Mucosa of rectum (tissue), 2 donors: ENCODE results near the gene KCNJ13.

Source experiments
- H3K27ac ChIP-seq, 2 donors: one replicate each; pipeline ENCODE4 v1.7.0; 2013; ENCODE audit warnings: inconsistent platforms in 2 of 2, low read depth in 2 of 2, low read length in 2 of 2
- H3K27me3 ChIP-seq, 2 donors: one replicate each; pipeline ENCODE4 v1.7.0; 2013; ENCODE audit warnings: low read length in 2 of 2; ENCODE audit not compliant: control insufficient read depth in 2 of 2, insufficient read depth in 2 of 2
- H3K36me3 ChIP-seq, 2 donors: one replicate each; pipeline ENCODE4 v1.7.0; 2013; ENCODE audit warnings: low read length in 2 of 2; ENCODE audit not compliant: control insufficient read depth in 2 of 2, insufficient read depth in 2 of 2
- H3K4me1 ChIP-seq, 2 donors: one replicate each; pipeline ENCODE4 v1.7.0; 2013; ENCODE audit warnings: low read length in 2 of 2, mild to moderate bottlenecking in 1 of 2; ENCODE audit not compliant: control insufficient read depth in 2 of 2, insufficient read depth in 2 of 2
- H3K4me3 ChIP-seq, 2 donors: one replicate each; pipeline ENCODE4 v1.7.0; 2013; ENCODE audit warnings: low read length in 2 of 2
- H3K9ac ChIP-seq, 2 donors: one replicate each; pipeline ENCODE4 v1.7.0; 2013; ENCODE audit warnings: low read length in 2 of 2, low read depth in 1 of 2, mild to moderate bottlenecking in 1 of 2
- H3K9me3 ChIP-seq, 2 donors: one replicate each; pipeline ENCODE4 v1.7.0; 2013; ENCODE audit warnings: low read length in 2 of 2; ENCODE audit not compliant: control insufficient read depth in 2 of 2
- donor health status: healthy.
- donor health status: Normal muscosa, but diverticular disease.

Gene KCNJ13

GRCh38 chr2:232772531-232772930 is 3.8 kb downstream of the KCNJ13 start:
- Histone ChIP-seq H3K27ac (no peak overlapping the region), H3K27me3 (no peaks in the 10 kb centered on the region), H3K36me3 (peaks cover 23 to 26% of the 10 kb centered on the region in 2 donors)

GRCh38 chr2:232771870-232772269 is 4.5 kb downstream of the KCNJ13 start:
- Histone ChIP-seq H3K9me3 (no peaks in the 10 kb centered on the region), H3K27ac (no peak overlapping the region), H3K36me3 (peaks cover 23 to 30% of the 10 kb centered on the region in 2 donors)

More at GRCh38 chr2:232772531-232772930, 3.8 kb downstream of the KCNJ13 start:
- Histone ChIP-seq H3K4me3 (no peak overlapping the region), H3K4me1 (no peaks in the 10 kb centered on the region), H3K9ac (no peak overlapping the region), H3K9me3 (no peaks in the 10 kb centered on the region)

GRCh38 chr2:232770207-232770606 is 6.2 kb downstream of the KCNJ13 start:
- Histone ChIP-seq H3K27ac (no peak overlapping the region), H3K9ac (no peak overlapping the region), H3K4me1 (no peaks in the 10 kb centered on the region), H3K4me3 (no peak overlapping the region), H3K9me3 (no peaks in the 10 kb centered on the region), H3K27me3 (no peaks in the 10 kb centered on the region), H3K36me3 (peaks cover 23 to 36% of the 10 kb centered on the region in 2 donors)

More at GRCh38 chr2:232771870-232772269, 4.5 kb downstream of the KCNJ13 start:
- Histone ChIP-seq H3K4me1 (no peaks in the 10 kb centered on the region), H3K9ac (no peak overlapping the region), H3K4me3 (no peak overlapping the region), H3K27me3 (no peaks in the 10 kb centered on the region)

- Histone ChIP-seq H3K27ac (no peak overlapping the region), H3K4me1 (no peaks in the 10 kb centered on the region), H3K9me3 (no peaks in the 10 kb centered on the region), H3K9ac (no peak overlapping the region), H3K36me3 (peaks cover 39 to 51% of the 10 kb centered on the region in 2 donors), H3K27me3 (no peaks in the 10 kb centered on the region), H3K4me3 (no peak overlapping the region)
These were observed 8.5 kb downstream of the KCNJ13 start for GRCh38 chr2:232767866-232768265.

GRCh38 chr2:232761301-232761907 is 15.0 kb downstream of the KCNJ13 start:
- no peaks in the 10 kb centered on the region for H3K27me3 ChIP-seq
- no peak overlapping the region for H3K9ac ChIP-seq
- H3K9me3 ChIP-seq = no peaks in the 10 kb centered on the region
- H3K36me3 ChIP-seq = peaks cover 48 to 58% of the 10 kb centered on the region in 2 donors
- no peak overlapping the region for H3K27ac ChIP-seq
- H3K4me3 ChIP-seq = no peak overlapping the region
- H3K4me1 ChIP-seq = no peaks in the 10 kb centered on the region

GRCh38 chr2:232757905-232758304 is 18.5 kb downstream of the KCNJ13 start:
- no peaks in the 10 kb centered on the region for H3K27me3 ChIP-seq

GRCh38 chr2:232750135-232750671 is 26.2 kb downstream of the KCNJ13 start:
- Histone ChIP-seq H3K9ac (no peak overlapping the region), H3K4me3 (no peak overlapping the region), H3K27me3 (no peaks in the 10 kb centered on the region), H3K9me3 (no peaks in the 10 kb centered on the region), H3K27ac (no peak overlapping the region), H3K36me3 (peaks cover 33 to 42% of the 10 kb centered on the region in 2 donors), H3K4me1 (peaks cover 0 to 4% of the 10 kb centered on the region in 2 donors)

More at GRCh38 chr2:232757905-232758304, 18.5 kb downstream of the KCNJ13 start:
- Histone ChIP-seq H3K9ac (no peak overlapping the region), H3K4me3 (no peak overlapping the region), H3K4me1 (no peaks in the 10 kb centered on the region), H3K9me3 (no peaks in the 10 kb centered on the region), H3K27ac (no peak overlapping the region), H3K36me3 (peaks cover 36 to 41% of the 10 kb centered on the region in 2 donors)

GRCh38 chr2:232749331-232749730 is 27.0 kb downstream of the KCNJ13 start:
- no peak overlapping the region for H3K27ac ChIP-seq
- H3K4me3 ChIP-seq = no peak overlapping the region
- peaks cover 33 to 45% of the 10 kb centered on the region in 2 donors for H3K36me3 ChIP-seq
- peaks cover 0 to 7% of the 10 kb centered on the region in 2 donors for H3K4me1 ChIP-seq
- H3K9me3 ChIP-seq = no peaks in the 10 kb centered on the region
- H3K27me3 ChIP-seq = no peaks in the 10 kb centered on the region
- no peak overlapping the region for H3K9ac ChIP-seq

GRCh38 chr2:232748038-232748437 is 28.3 kb downstream of the KCNJ13 start:
- Histone ChIP-seq H3K9me3 (no peaks in the 10 kb centered on the region), H3K9ac (no peak overlapping the region), H3K36me3 (peaks cover 33 to 42% of the 10 kb centered on the region in 2 donors)

GRCh38 chr2:232744963-232745362 is 31.4 kb downstream of the KCNJ13 start:
- peaks cover 7 to 12% of the 10 kb centered on the region in 2 donors for H3K4me1 ChIP-seq
- H3K9me3 ChIP-seq = no peaks in the 10 kb centered on the region
- H3K4me3 ChIP-seq = no peak overlapping the region
- H3K9ac ChIP-seq = no peak overlapping the region
- H3K27me3 ChIP-seq = no peaks in the 10 kb centered on the region
- H3K36me3 ChIP-seq = peaks cover 20 to 27% of the 10 kb centered on the region in 2 donors
- H3K27ac ChIP-seq = no peak overlapping the region

More at GRCh38 chr2:232748038-232748437, 28.3 kb downstream of the KCNJ13 start:
- H3K4me3 ChIP-seq = no peak overlapping the region
- H3K27ac ChIP-seq = no peak overlapping the region
- no peaks in the 10 kb centered on the region for H3K27me3 ChIP-seq
- H3K4me1 ChIP-seq = peaks cover 0 to 7% of the 10 kb centered on the region in 2 donors
